PC-3 (cell line): ENCODE measurements around the gene HLCS. TPM values are rescaled to one million over a fixed set of nuclear protein-coding genes. Genes with fewer than 3 reads are reported as not detected.

ENCODE experiments used
- ATAC-seq: fragments of 200-7000 bp; cut with Tn5 transposase; 2 replicates; pipeline ENCODE4 v1.9.1; 2020; ENCODE audit warnings: mild to moderate bottlenecking, moderate library complexity
- BruUV-seq: library from RNA; stranded (reverse); fragments of 400-500 nt; replicated peaks from 2 replicates; lab custom pipeline; 2021; lab: Mats Ljungman, UMichigan
- CTCF ChIA-PET: fragments of 300-600 bp; sonication (Branson Sonifier 250); formaldehyde crosslinking; loops from one replicate; lab custom pipeline; 2022; ENCODE audit warnings: antibody characterized with exemption; lab: Charles Lee
- POLR2A ChIA-PET: fragments of 300-600 bp; sonication (Branson Sonifier 250); formaldehyde crosslinking; loops from one replicate; lab custom pipeline; 2022; ENCODE audit warnings: antibody characterized with exemption; ENCODE audit not compliant: unreplicated experiment; lab: Charles Lee
- DNase-seq: peaks from one replicate; pipeline ENCODE4 v3.0.0-alpha.2; 2015
- H2AFZ ChIP-seq: fragments of 300-600 bp; sonication (generic); 2 replicates; pipeline ENCODE4 v1.6.0; 2016; ENCODE audit warnings: antibody characterized with exemption, low read length
- H3F3A ChIP-seq: fragments of 300-600 bp; sonication (generic); one replicate; pipeline ENCODE4 v1.6.0; 2017; ENCODE audit warnings: antibody characterized with exemption, low read length, control low read depth, mild to moderate bottlenecking; ENCODE audit not compliant: unreplicated experiment
- H3K27ac ChIP-seq: fragments of 300-600 bp; sonication (generic); 2 replicates; pipeline ENCODE4 v1.5.1; 2016; ENCODE audit warnings: mild to moderate bottlenecking, low read length
- H3K27me3 ChIP-seq: fragments of 300-600 bp; sonication (generic); 2 replicates; pipeline ENCODE4 v1.6.1; 2016; ENCODE audit warnings: low read length, mixed read lengths
- H3K36me3 ChIP-seq: fragments of 300-600 bp; sonication (generic); 2 replicates; pipeline ENCODE4 v1.6.1; 2016; ENCODE audit warnings: low read depth, mixed run types, low read length, mixed read lengths
- H3K4me1 ChIP-seq: fragments of 300-600 bp; sonication (generic); 2 replicates; pipeline ENCODE4 v1.5.1; 2016; ENCODE audit warnings: low read length; ENCODE audit not compliant: insufficient read depth
- H3K4me2 ChIP-seq: fragments of 300-600 bp; sonication (generic); 2 replicates; pipeline ENCODE4 v1.6.0; 2016; ENCODE audit warnings: low read length
- H3K4me3 ChIP-seq: fragments of 300-600 bp; sonication (generic); 2 replicates; pipeline ENCODE4 v1.5.1; 2016; ENCODE audit warnings: mild to moderate bottlenecking, low read length, mixed read lengths
- H3K79me2 ChIP-seq: fragments of 300-600 bp; sonication (generic); 2 replicates; pipeline ENCODE4 v1.6.1; 2017; ENCODE audit warnings: low read length, mixed read lengths
- H3K9ac ChIP-seq: fragments of 300-600 bp; sonication (generic); 2 replicates; pipeline ENCODE4 v1.6.0; 2016; ENCODE audit warnings: mild to moderate bottlenecking, low read length
- H3K9me2 ChIP-seq: fragments of 300-600 bp; sonication (generic); replicated peaks from 2 replicates; pipeline ENCODE4 v1.6.1; 2016; ENCODE audit warnings: mixed run types, low read length, mixed read lengths
- H3K9me3 ChIP-seq: fragments of 300-600 bp; sonication (generic); 2 replicates; pipeline ENCODE4 v1.6.1; 2016; ENCODE audit warnings: low read length, mixed read lengths
- H4K20me1 ChIP-seq: fragments of 300-600 bp; sonication (generic); 2 replicates; pipeline ENCODE4 v1.6.1; 2016; ENCODE audit warnings: low read length, mixed read lengths
- CTCF ChIP-seq: fragments of 300-600 bp; sonication (generic); conservative IDR thresholded peaks from 2 replicates; pipeline ENCODE4 v1.5.1; 2017; ENCODE audit warnings: antibody characterized with exemption, low read depth, mild to moderate bottlenecking, low read length
- EZH2 ChIP-seq: fragments of 300-600 bp; sonication (generic); IDR thresholded peaks from one replicate; pipeline ENCODE4 v1.6.1; 2017; ENCODE audit warnings: antibody characterized with exemption, mild to moderate bottlenecking, low read length; ENCODE audit not compliant: unreplicated experiment
- EZH2phosphoT487 ChIP-seq: fragments of 300-600 bp; sonication (generic); IDR thresholded peaks from 2 replicates; pipeline ENCODE4 v1.6.1; 2018; ENCODE audit warnings: mild to moderate bottlenecking, antibody characterized with exemption, low read length, borderline replicate concordance
- intact Hi-C: fragments of 100-400 bp; cut with micrococcal nuclease; formaldehyde crosslinking; loops from 2 replicates; pipeline ENCODE4 v1.9.0; 2023
- total RNA-seq: library from RNA; depleted of rRNA; stranded (reverse); fragments of >200 nt; gene quantifications from 2 replicates; pipeline ENCODE4 v1.2.3, GENCODE V29; 2014

Gene HLCS
- total RNA-seq, 1 experiment from 2014 or later, result 44.1 TPM

- no peaks in the 10 kb centered on the region for H3K36me3 ChIP-seq
- H3K4me3 ChIP-seq, result no peak overlapping the region
- intact Hi-C loops, result loop anchor here (2.0 kb wide), 2 partner anchors 56 to 160 kb away; no protein-coding TSS in a partner anchor
- peaks cover 35% of the 10 kb centered on the region for H3K4me1 ChIP-seq
- H3K9ac ChIP-seq, result peak overlapping the region; percentile 72
- no TSS peak for BruUV-seq
- H3K9me3 ChIP-seq, result no peaks in the 10 kb centered on the region
- H2AFZ ChIP-seq, result no peak overlapping the region
- ATAC-seq, result no peak
- H3F3A ChIP-seq, result no peaks in the 10 kb centered on the region
- H3K9me2 ChIP-seq, result no peaks in the 10 kb centered on the region
- POLR2A ChIA-PET, result interaction anchor here (1.6 kb wide), 1 partner anchor 55 kb away, joined by 10 read pairs; no protein-coding TSS in a partner anchor
- no peaks in the 10 kb centered on the region for H4K20me1 ChIP-seq
- CTCF ChIA-PET, result interaction anchor here (0.7 to 1.6 kb wide), 5 partner anchors 11 to 412 kb away, joined by 3 to 19 read pairs (median 12); no protein-coding TSS in a partner anchor
- TF ChIP-seq EZH2 (no peak), EZH2phosphoT487 (no peak), CTCF (no peak)
- peak overlapping the region; percentile 88 for H3K27ac ChIP-seq
- peak overlapping the region; percentile 18; the same call in 1 of the 2 replicates for H3K4me2 ChIP-seq
- peaks cover 23% of the 10 kb centered on the region; the same call in 1 of the 2 replicates for H3K79me2 ChIP-seq
- H3K27me3 ChIP-seq, result no peaks in the 10 kb centered on the region
- DNase-seq, result no peak
Observed at GRCh38 chr21:36916718-36917117, 49.8 kb downstream of the HLCS start.

- Histone ChIP-seq H3F3A (no peaks in the 10 kb centered on the region), H3K9me2 (no peaks in the 10 kb centered on the region), H3K4me3 (no peak overlapping the region), H3K36me3 (no peaks in the 10 kb centered on the region), H3K4me2 (no peak overlapping the region), H3K79me2 (peaks cover 29% of the 10 kb centered on the region), H4K20me1 (no peaks in the 10 kb centered on the region), H2AFZ (no peak overlapping the region), H3K9ac (no peak overlapping the region), H3K9me3 (no peaks in the 10 kb centered on the region), H3K27ac (0 out of 2 replicates have a peak overlapping the region, but pooled peaks have one; percentile 2), H3K27me3 (no peaks in the 10 kb centered on the region), H3K4me1 (peaks cover 40% of the 10 kb centered on the region)
- intact Hi-C loops, result loop anchor here (2.0 kb wide), 2 partner anchors 55 to 159 kb away; no protein-coding TSS in a partner anchor
- DNase-seq (no peak), ATAC-seq (no peak)
- CTCF ChIA-PET, result no interaction called here
- POLR2A ChIA-PET, result interaction anchor here (0.6 kb wide), 2 partner anchors 159 to 712 kb away, joined by 4 to 15 read pairs; no protein-coding TSS in a partner anchor
- no TSS peak for BruUV-seq
- TF ChIP-seq EZH2 (no peak), CTCF (no peak)
Observed at GRCh38 chr21:36915696-36916245, 50.7 kb downstream of the HLCS start.
